WERI-Rb-1 (cell line): ENCODE measurements around the gene KRT83.
A peak's percentile ranks its signal among the peaks of the same experiment; 100 is the strongest.

ENCODE experiments used
- DNase-seq: peaks from one replicate; pipeline ENCODE4 v3.0.0-alpha.2; 2020
- H3K27ac ChIP-seq: fragments of 250-450 bp; sonication (Bioruptor Pico); 2 replicates; pipeline ENCODE4 v1.5.1; 2020; ENCODE audit warnings: mild to moderate bottlenecking, moderate library complexity
- H3K27me3 ChIP-seq: fragments of 250-450 bp; sonication (Bioruptor Pico); 2 replicates; pipeline ENCODE4 v1.5.1; 2021; ENCODE audit warnings: mild to moderate bottlenecking, low read depth, moderate library complexity; ENCODE audit not compliant: insufficient read depth, severe bottlenecking
- H3K36me3 ChIP-seq: fragments of 250-450 bp; sonication (Bioruptor Pico); 2 replicates; pipeline ENCODE4 v1.5.1; 2020; ENCODE audit warnings: mild to moderate bottlenecking, moderate library complexity
- H3K4me3 ChIP-seq: 2 replicates; pipeline ENCODE4 v1.5.1; 2011; ENCODE audit warnings: low read depth, mild to moderate bottlenecking, control low read depth, low read length
- H3K9me3 ChIP-seq: fragments of 250-450 bp; sonication (Bioruptor Pico); 2 replicates; pipeline ENCODE4 v1.5.1; 2021; ENCODE audit warnings: mild to moderate bottlenecking, moderate library complexity; ENCODE audit not compliant: severe bottlenecking
- TF ChIP-seq, protein P1 (sequence below): IDR thresholded peaks from 2 replicates; pipeline ENCODE4 v1.5.1; 2011; ENCODE audit warnings: low read depth, mild to moderate bottlenecking, control low read depth, inconsistent platforms, low read length

Gene KRT83

DNA sequence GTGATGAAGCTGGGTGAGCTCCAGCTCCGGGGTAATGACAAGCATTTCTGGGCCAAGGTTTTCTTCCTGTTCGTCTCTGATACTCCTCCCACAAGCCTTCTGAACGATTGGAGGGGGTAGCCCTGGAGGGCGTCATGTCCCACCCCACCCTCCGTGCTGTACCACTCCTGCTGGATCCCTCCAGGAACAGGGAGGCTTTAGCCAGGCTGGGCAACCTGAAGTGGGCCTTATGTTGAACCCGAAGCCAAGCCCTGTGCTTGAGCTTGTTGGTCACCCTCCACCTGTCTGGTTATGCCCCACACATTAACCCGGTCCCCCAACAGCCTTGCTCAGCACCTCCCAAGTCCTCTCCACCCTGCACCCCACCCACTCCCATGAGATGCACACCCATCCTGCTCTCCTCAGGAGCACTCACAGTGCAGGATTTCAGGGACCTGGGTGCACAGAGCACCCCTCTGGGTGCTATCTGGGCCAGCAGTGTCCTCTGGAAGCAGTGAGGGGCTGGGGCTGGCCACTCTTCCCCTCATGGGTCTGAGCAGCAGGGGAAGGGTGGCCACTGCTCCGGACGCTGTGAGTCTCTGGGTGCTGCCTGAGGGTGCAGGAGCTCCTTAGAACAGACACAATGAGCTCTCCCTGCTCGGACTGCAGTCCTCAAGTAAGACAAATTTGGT is 6.8 kb upstream of the KRT83 start:
- Histone ChIP-seq H3K27me3 (peaks cover 9% of the 10 kb centered on the region), H3K27ac (no peak overlapping the region), H3K36me3 (no peaks in the 10 kb centered on the region), H3K4me3 (no peak overlapping the region), H3K9me3 (no peaks in the 10 kb centered on the region)
- DNase-seq = no peak
- TF ChIP-seq, protein P1, sequence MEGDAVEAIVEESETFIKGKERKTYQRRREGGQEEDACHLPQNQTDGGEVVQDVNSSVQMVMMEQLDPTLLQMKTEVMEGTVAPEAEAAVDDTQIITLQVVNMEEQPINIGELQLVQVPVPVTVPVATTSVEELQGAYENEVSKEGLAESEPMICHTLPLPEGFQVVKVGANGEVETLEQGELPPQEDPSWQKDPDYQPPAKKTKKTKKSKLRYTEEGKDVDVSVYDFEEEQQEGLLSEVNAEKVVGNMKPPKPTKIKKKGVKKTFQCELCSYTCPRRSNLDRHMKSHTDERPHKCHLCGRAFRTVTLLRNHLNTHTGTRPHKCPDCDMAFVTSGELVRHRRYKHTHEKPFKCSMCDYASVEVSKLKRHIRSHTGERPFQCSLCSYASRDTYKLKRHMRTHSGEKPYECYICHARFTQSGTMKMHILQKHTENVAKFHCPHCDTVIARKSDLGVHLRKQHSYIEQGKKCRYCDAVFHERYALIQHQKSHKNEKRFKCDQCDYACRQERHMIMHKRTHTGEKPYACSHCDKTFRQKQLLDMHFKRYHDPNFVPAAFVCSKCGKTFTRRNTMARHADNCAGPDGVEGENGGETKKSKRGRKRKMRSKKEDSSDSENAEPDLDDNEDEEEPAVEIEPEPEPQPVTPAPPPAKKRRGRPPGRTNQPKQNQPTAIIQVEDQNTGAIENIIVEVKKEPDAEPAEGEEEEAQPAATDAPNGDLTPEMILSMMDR = no peak

GRCh38 chr12:52327052-52327829 is 6.0 kb upstream of the KRT83 start:
- Histone ChIP-seq H3K27ac (no peak overlapping the region), H3K9me3 (no peaks in the 10 kb centered on the region), H3K4me3 (no peak overlapping the region), H3K36me3 (no peaks in the 10 kb centered on the region), H3K27me3 (peaks cover 14% of the 10 kb centered on the region)
- peak; percentile 76 for DNase-seq
- TF ChIP-seq, protein P1 = peak; percentile 96

DNA sequence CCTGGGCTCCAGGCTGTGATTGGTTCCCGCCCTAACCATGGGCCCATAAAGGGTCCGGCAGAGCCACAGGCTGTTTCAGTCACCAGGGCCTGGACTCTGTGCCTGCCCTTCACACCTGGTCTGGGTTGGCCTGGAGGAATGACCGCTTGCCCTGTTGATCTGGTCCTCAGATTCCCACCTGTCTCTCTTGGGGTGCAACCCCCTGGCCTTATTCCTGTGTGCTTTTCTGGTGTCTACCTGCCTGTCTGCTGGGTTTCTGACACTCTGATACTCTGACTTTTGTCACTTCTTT is 2.9 kb upstream of the KRT83 start:
- no peak overlapping the region for H3K27ac ChIP-seq
- TF ChIP-seq, protein P1 = no peak
- H3K9me3 ChIP-seq = no peaks in the 10 kb centered on the region
- DNase-seq = no peak
- H3K4me3 ChIP-seq = no peak overlapping the region
- no peaks in the 10 kb centered on the region for H3K36me3 ChIP-seq
- peaks cover 31% of the 10 kb centered on the region for H3K27me3 ChIP-seq

DNA sequence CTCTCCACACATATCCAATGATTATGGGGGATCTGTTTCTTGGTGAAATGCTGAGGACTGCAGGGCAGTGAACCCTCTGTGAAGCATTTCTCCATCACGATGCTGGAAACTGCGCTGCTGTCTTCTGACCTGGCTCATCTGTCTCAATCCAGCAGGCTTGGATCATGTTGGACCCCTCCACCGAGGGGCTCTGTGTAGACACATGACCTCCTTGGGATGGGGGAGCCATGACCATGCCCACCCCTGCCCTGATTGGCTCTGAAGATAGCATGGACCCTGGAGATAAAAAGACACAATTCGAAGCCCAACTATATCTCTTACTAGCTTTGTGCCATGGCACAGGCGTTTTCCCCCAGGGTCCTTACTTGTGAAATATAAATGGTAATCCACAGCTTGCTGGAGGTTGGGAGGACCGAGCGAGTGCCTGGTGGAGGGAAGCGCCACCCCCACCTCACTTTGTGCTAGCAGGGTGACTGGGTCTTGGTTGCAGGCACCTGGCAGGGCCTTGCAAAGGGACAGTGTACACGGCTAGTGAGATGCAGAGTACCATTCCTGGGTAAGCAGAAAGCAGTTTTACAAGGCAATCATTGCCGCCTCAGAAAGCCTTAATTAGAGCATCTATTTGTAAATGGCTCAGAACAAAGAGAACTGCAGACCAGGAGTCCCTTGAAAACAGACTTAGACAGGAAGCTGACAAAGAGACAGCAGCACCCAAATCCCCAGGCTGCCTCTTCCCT is 2.4 kb upstream of the KRT83 start:
- TF ChIP-seq, protein P1 = no peak
- no peak for DNase-seq
- Histone ChIP-seq H3K4me3 (no peak overlapping the region), H3K27ac (no peak overlapping the region), H3K27me3 (peaks cover 31% of the 10 kb centered on the region), H3K36me3 (no peaks in the 10 kb centered on the region), H3K9me3 (no peaks in the 10 kb centered on the region)

DNA sequence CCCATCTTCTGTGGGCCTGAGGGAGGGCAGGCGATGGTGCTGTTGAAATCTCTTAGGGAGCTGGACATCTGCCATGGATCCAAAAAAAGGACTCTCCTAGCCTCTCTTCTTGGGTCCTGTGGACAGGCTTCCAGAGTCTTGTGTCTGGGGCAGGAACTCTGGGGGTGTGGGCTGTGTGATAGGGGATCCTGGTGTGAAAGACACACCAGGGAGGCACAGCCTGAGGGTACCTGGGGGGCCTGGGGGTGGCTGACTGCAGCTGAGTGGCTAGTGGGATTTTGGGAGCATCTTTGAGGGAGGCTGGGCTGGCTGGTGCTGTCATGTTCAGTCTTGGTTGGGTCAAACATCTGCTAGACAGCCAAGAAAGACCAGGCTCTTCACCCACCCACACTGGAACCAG is 1.8 kb upstream of the KRT83 start:
- no peak overlapping the region for H3K27ac ChIP-seq
- no peak for DNase-seq
- no peaks in the 10 kb centered on the region for H3K36me3 ChIP-seq
- no peak overlapping the region for H3K4me3 ChIP-seq
- TF ChIP-seq, protein P1 = no peak
- H3K9me3 ChIP-seq = no peaks in the 10 kb centered on the region
- H3K27me3 ChIP-seq = peaks cover 34% of the 10 kb centered on the region
